GM18867 (cell line): Measurements from ENCODE around the gene DTNBP1.
"Not testable (repeated sequence)": the region's sequence is repeated elsewhere in the genome, so short reads cannot be mapped to it uniquely, and the experiment has no call there.

Experiments used
- ATAC-seq: cut with Tn5 transposase; IDR thresholded peaks from one replicate; pipeline ENCODE4 v1.9.1; 2021; ENCODE audit warnings: mild to moderate bottlenecking, moderate library complexity; ENCODE audit not compliant: unreplicated experiment

DTNBP1 gene

DNA sequence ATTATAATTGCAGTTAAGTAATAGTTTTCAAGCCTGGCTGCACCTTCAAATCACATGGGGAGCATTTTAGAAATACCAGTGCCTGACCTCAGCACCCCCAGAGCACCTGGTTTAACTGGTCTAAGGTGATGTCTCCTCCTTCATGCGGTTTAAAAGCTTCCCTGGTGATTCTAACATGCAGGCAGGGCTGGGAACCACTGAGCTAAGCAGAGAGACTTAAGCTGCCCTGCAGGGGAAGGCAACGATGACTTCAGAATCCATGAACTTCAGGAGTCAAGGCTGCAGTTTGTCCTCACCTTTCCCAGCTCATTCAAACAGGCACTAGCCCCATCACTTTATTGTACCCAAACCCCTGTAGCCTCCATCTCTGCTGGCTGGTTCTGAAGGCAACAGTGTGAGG lies 6.1 kb upstream of the DTNBP1 start:
- ATAC-seq = no peak

DNA sequence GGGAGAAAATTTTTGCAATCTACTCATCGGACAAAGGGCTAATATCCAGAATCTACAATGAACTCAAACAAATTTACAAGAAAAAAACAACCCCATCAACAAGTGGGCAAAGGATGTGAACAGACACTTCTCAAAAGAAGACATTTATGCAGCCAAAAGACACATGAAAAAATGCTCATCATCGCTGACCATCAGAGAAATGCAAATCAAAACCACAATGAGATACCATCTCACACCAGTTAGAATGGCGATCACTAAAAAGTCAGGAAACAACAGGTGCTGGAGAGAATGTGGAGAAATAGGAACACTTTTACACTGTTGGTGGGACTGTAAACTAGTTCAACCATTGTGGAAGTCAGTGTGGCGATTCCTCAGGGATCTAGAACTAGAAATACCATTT lies 4.1 kb upstream of the DTNBP1 start:
- not testable (repeated sequence) for ATAC-seq

DNA sequence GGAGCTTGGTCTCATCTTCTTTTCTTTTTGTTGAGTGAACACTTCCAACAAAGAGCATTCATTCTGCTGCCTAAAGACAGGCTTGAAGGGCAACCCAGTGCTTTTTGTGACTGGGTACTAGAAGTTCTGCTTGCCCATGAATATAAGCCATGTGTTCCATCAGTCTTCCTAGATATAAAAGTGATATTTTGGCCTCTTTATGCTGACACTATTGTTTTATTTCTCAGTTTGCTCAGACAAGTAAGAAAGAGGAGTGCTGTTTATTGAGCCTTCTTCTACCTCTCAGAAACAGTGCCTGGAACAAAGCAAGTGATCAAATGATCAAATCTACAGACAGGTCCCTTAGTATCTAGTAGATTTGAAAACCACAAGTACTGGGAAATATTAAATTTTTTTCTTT lies 2.4 kb upstream of the DTNBP1 start:
- no peak for ATAC-seq

DNA sequence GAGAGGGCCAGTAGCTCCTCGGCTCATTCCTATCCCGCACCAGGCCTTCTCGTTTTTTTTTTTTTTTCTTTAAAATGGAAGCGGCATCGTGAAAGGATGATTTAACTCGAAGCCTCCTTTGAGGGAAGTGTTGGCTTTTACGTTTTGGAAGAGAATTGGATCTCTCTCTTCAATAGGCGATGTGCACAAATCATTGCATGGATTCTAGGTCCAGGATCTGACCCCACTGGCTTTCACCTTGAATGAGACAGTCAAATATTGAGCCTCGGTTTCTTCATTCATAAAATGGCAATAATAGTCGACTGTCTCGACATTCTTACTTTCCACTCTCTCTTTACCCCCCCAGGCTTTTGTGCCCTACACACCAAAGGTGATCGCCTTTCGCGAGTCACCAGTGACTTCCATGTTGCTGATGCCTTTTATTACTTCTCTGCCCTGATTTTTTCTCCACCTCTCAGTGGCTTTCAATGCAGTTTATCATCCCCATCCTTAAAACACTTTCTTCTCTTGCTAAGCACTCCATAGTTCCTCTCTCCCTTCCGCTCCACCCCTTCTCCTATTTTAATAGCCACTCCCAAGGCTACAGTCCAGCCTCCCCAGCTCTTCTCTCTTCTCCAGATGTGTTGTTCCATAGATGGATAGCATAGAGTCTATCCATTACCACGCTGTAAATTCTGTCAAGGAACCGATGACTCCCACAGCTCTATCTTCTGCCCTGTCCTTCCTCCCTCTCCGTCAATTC lies 473 bp upstream of the DTNBP1 start:
- ATAC-seq = no peak

DNA sequence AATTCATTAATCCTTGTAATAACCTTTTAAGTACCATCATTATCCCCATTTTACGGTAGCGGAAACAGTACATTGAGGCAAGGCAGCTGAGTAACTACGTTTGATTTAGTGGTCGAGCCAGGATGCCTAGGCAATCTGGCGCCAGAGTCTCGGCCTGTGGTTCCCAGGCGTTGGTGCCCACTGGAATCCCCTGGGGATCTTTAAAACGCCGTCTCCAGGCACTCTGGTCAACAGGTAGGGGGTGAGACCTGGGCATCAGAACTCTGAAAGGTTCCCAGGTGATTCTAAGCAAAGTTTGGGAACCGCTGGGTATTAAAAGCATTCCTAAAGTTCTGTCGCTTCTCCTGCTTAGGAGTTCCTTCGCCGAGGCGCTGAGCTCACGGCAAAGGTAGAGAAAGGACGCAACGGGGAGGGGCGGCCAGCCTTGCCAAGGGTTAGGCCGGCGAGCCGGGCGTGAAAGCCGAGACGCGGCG lies 939 bp downstream of the DTNBP1 start:
- ATAC-seq = no peak

DNA sequence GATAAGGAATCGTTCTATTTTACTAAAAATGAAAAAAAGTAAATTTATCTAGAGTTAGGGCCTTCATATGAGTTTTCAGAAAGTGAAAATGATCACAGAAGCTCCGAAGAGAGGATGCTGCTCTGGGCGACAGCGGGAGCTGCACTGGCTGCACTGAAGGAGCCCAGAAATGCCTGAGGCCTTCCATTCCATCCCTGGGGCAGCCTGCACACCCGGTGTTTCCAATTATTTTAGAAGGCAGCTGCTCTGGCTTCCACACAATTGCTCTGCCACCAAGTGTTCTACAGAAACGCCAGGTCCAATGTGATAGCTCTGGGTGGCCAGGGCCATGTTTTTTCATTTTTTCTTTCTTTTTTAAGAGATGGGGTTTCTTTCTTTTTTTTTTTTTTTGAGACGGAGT lies 3.6 kb downstream of the DTNBP1 start:
- no peak for ATAC-seq

DNA sequence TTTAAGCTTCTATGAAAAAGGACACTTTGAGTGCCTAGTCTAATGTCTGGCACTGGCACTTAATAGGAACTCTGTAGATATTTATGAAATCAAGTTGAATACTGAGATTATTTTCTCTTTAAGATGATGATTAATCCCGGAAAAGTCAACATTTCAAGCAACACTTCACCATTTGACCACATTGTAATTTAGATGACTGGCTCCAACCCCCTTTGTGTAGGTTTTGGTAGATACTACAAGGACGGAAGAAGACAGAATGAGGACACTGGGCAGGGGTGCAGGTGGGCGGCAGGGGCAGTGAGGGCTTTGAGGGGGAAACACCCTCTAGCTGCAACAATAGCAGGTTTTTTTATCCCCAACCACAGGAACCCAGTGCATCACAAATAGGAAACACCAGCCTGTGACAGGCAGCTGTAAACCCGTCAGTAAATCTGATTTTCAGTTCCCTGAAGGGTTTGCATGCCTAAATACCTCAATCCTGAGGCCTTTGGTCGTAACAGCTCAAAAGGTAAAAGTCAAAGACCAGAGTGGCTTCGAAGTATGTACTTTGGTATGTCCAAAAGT lies 4.6 kb downstream of the DTNBP1 start:
- peak; percentile 26 for ATAC-seq

DNA sequence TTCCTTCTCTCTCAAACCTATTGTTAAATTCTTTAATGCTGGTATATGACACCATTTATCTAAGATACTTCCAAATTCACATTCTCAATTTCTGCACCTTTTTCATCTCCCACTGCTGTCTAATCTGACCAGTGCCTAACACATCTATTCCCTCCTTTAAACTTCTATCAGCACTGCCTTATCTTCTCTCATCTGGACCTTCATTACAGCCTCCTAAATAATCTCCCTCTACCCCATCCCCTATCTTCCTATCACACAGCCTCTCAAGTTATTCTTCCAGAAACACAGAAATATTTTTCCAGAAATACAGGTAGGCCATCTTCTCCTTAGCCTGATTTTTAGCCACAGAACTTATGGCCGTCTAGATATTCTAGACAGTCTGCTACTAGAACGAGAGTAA lies 5.5 kb downstream of the DTNBP1 start:
- ATAC-seq = no peak

DNA sequence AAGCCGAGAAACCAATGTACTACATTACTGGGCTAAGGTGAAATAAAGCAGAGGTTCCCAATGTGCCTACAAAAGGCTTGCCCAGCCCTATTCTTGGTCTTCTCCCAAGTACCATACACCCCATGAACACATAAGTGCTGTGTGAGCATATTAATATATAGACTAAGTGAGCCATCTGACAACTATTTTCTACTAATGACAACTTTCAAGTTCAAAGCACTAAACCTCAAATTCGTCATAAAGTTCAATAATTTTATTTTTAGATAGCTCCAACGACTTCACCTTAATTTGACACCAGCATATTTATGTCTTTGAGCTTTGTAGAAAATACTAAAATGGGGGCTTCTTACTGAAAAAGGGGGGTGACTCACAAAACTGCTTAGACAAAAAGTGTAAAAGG lies 6.7 kb downstream of the DTNBP1 start:
- no peak for ATAC-seq

DNA sequence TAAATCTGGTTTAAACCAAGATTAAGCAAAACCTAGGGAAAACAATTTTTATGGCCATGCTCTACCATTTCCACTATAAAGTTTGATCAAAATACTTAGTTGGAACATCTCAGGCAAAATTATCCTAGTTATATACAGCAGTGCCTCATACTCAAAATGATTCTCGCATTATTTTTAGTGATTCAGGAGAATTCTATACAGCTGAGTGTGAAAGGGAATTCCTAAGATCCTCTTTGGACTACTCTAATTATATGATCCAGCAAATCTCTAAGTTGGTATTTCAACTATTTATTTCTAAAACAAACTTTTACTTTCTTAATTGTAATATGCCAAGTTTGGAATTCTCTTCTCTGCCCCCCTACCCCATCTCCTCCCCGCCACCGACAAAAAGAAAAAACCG lies 8.6 kb downstream of the DTNBP1 start:
- no peak for ATAC-seq

DNA sequence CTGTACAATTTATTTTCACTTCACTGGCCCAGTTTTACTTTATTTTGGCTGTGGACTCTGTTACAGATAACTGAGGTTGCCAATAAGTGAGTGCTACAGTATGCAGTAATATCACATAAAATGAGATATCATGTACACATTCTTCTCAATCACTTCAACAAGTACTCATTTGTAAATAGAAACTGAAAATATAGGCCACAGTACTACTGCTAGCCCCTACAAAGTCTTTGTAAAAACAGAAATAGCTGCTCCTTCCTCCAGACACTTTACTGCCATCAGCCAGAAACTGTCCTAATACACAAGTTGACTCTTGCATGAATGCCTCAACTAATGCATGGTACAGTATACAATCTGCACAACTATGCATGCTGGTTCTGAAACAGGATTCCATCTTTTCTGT lies 9.2 kb downstream of the DTNBP1 start:
- ATAC-seq = peak; percentile 60

DNA sequence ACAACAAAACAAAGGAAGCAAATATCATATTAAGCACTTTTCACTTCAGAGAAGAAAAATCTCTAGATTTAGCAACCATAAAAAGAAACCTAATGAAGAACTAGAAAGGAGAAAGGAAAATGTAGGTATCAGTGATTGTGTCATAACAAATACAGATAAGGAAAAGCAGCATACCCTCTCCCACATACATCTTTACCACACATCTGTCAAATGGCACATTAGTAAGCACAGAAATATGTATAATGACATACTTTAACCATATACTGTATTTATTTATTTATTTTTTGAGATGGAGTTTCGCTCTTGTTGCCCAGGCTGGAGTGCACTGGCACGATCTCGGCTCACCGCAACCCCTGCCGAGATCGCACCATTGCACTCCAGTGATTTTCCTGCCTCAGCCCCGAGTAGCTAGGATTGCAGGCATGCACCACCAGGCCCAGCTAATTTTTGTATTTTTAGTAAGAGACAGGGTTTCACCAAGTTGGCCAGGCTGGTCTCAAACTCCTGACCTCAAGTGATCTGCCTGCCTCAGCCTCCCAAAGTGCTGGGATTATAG lies 12.7 kb downstream of the DTNBP1 start:
- ATAC-seq = not testable (repeated sequence)

DNA sequence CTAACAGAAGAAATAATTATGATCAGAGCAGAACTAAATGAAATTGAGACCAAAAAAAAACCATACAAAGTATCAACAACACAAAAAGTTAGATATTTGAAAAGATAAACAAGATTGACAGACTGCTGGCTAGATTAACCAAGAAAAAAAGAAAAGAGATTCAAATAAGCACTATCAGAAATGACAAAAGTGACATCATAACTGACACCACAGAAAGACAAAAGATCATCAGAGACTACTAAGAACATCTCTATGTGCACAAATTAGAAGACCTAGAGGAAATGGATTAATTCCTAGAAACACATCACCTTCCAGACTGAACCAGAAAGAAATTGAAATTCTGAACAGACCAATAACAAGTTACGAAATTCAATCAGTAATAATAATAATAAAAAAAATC lies 17.9 kb downstream of the DTNBP1 start:
- ATAC-seq = no peak

DNA sequence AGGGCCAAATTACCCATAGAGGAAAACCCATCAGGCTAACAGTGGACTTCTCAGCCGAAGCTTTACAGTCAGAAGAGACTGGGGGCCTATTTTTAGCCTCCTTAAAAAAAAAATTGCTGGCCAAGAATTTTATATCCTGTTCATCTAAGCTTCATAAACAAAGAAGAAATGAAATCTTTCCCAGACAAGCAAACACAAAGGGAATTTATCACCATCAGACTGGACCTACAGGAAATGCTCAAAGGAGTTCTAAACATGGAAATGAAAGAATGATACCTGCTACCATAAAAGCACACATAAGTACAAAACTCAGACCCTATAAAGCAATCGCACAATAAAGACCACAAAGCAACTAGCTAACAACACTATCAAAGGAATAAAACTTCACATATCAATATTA lies 19.3 kb downstream of the DTNBP1 start:
- ATAC-seq = no peak

DNA sequence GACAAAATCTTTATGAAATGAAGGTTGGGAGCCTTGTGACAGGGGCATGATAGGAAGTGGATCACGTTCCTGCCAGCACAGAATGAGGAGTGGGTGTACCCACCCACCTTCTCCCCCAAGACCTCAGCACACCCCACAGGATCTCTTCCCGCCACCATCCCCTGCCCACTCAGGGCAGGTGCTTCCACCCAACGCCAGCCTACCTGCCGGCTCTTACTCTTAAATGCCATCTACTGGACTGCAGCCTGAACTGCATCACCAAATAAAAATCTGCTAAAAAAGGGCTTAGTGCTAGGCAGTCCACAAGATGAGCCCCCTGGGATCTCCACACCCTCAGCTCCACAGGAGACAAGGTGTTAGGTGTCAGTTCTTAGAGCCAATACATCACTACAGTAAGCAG lies 20.6 kb downstream of the DTNBP1 start:
- no peak for ATAC-seq

DNA sequence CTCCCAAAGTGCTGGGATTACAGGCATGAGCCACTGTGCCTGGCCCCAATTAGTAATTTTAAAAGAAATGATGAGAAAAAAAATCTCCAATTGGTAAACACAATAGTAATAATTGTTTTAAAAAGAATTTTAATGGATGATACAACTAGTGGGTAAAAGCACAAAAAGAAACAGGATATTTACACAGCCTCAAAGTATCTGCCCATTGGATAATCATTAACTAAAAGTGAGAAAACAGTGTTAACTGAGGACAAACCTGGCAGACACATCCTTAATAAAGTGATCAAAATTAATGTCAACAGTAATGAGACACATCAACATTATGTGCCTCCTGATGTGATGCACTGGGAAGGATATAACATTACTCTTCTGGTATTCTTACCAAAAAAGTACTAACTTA lies 24.5 kb downstream of the DTNBP1 start:
- ATAC-seq = no peak

DNA sequence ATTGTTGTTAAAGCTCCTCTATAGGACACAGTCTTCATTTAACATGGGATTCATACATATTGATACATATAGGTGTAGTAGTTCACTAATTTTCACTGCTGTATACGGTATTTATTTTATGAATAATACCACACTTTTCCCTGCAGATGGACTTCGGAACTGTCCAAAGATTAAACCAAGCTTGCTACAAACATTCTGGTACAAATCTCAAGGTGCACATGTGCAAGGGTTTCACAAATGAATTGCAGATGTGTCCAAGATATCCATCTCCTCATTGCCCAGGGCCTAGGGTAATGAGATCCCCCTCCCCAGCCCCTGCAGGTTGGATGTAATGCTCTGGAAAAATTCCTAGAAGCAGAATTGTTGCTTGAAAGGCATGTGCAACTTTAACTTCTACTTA lies 31.4 kb downstream of the DTNBP1 start:
- no peak for ATAC-seq

DNA sequence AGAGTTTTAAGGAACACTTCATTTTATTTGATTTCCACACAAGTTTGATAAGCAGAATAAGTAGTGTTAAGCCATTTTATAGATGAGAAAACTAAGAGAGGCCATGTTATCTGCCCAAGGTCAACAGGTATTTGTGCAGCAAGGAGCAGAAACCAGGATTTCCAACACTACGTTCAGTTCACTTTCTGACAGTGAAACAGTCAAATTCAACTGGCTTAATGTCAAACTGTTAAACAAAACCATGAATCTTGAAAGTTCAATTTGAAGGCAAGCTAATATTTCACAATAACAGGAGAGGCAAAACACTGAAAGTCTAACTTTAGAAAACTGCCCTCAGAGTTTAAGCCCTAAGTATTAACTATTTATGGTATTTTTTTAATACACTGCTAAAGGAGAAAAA lies 32.6 kb downstream of the DTNBP1 start:
- ATAC-seq = no peak

DNA sequence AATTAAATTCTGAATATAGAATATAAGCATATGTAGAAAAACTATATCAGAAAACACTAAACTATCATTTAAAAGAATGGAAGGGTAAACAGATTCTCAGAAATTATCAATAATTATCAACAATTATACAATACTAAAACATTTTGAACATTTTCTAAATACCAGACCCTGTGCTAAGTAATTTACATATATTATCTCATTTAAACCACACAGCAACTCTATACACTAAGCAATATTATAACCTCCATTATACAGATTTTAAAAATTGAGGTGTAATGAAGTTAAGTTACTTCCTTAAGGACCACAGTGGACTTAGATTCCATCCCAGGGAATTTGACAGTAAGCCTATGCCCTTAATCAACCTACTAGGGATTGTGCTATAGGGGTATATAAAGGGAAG lies 33.3 kb downstream of the DTNBP1 start:
- no peak for ATAC-seq

DNA sequence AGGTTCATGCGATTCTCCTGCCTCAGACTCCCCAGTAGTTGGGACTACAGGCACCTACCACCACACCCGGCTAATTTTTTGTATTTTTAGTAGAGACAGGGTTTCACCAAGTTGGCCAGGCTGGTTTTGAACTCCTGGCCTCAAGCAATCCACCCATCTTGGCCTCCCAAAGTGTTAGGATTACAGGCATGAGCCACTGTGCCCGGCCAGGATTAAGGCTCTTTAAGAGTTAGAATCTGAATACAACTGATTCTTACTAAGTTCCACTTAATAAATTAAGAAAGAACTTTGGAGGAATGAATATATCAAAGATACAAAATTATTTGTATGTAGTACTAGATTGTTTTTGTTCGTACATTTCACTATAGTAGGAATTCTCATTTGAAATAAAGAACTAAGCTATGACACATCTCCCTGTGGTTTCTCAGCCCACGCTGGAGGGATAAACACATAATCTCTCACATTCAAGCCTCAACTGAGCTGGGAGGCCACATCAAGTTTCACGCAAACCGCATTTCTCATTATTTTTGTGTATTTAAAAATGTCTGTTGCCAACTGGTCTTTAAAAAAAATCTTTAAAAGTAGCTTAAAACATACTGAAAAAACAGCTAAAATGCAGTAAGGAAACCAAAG lies 34.2 kb downstream of the DTNBP1 start:
- ATAC-seq = peak; percentile 69

DNA sequence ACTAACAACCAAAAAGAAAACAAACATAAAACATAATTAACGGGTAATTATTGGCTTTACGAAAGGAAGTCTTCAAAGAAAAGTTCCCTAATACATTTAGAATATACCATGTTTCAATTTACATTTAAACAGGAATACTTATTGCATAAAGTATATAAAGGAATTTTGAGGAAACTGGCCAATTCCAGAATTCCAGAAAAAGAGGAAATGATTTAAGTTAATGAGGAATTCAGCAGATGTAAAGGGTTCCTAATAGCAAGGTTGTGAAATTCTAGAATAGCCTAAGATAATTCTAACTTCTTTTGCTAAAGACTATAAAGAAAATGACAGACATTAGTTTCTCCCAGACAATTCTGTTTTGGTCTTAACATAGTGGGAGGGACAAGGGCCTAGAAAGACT lies 35.0 kb downstream of the DTNBP1 start:
- ATAC-seq = no peak
